NCI-H526 (cell line): ENCODE data around the gene MVK.
A peak's percentile ranks its signal among the peaks of the same experiment; 100 is the strongest.

ENCODE experiments used
- DNase-seq, 2 experiments: peaks; one replicate each; lab custom pipeline; 2025; lab: John Stamatoyannopoulos, UW

MVK gene

GRCh38 chr12:109632342-109632741 lies 58.7 kb downstream of the MVK start:
- DNase-seq, result peak in 1 of 2 experiments; percentile 26

DNA sequence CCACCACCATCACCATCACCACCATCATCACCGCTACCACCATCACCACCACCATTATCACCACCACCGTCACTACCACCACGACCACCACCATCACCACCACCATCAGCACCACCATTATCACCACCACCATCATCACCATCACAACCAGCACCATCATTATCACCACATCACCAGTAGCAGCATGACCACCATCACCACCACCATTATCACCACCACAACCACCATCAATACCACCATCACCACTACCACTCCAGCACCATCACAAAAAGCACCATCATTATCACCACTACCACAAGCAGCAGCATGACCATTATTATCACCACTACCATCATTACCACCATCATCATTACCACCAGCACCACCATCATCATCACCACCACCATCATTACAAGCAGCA lies 62.1 kb downstream of the MVK start:
- no peak for DNase-seq

- peak; percentile 60 to 84 for DNase-seq
Measured at GRCh38 chr12:109637348-109637747, 63.8 kb downstream of the MVK start.

DNA sequence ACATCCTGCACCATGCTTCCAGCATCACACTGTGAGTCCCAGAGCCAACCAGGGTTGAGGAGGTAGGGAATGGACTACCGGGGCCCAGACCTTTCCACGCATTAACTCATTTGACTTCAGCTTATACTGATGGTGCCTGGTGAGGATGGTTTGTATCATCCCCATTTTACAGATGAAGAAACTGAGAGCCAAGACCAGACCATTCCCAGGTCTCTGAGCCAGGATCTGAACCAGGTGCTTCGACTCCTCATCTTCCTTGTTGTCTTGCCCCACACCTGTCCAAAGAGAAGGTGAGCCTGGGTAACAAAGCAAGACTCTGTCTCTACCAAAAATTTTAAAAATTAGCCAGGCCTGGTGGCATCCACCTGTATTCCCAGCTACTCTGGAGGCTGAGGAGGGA lies 64.4 kb downstream of the MVK start:
- DNase-seq, result peak in 1 of 2 experiments; percentile 25

GRCh38 chr12:109638735-109639134 lies 65.1 kb downstream of the MVK start:
- no peak for DNase-seq

GRCh38 chr12:109639151-109639872 lies 65.7 kb downstream of the MVK start:
- DNase-seq, result no peak

DNA sequence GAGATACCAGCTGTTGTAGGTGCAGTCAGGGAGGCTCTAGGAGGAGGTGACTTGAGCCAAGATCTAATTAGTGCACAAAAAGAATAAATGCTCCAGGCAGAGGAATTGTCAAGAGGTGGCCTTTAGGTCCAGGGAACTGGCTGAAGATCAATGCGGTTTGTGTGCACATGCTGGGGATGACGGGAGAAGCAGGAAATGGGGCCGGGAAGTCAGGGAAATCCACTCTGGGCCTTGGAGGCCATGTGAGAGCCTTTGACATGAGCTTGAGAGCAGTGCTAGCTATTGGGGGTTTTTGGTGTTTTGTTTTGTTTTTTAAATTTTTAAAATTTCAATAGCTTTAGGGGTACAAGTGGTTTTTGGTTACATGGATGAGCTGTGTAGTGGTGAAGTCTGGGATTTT lies 67.4 kb downstream of the MVK start:
- DNase-seq, result no peak

DNA sequence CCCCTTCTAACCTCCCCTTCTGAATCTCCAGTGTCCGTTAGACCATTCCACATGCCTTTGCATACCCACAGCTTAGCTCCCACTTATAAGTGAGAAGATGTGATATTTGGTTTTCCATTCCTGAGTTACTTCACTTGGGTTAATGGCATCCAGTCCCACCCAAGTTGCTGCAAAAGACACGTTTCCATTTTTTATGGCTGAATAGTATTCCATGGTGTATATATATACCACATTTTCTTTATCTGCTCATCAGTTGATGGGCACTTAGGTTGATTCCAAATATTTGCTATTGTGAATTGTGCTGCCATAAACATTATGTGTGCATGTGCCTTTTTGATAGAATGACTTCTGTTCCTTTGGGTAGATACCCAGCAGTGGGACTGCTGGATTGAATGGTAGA lies 67.8 kb downstream of the MVK start:
- DNase-seq, result no peak

- no peak for DNase-seq
Measured at GRCh38 chr12:109642506-109643132, 69.0 kb downstream of the MVK start.

DNA sequence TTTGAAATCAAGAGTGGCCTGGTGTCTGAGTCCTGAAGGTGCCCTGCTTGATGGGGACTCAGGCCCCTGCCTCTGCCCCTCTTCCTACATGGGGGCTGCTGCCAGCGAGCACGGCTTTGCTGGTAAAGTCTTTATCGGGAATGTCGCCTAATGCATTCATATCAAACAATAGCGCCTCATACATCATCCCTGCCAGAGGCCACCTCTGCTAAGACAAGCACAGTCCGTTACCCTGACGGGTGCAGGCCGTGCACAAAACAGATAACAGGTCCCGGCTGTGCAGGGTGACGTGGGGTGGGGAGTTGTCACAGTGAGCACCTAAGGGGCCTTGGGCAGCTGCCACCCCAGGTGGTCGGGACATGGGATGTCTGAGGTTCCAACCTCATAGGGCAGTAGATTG lies 71.6 kb downstream of the MVK start:
- DNase-seq, result no peak

GRCh38 chr12:109645708-109646107 lies 72.1 kb downstream of the MVK start:
- DNase-seq, result no peak
